SK-N-SH treated with all-trans-retinoic acid at 6 μM for 48 hours (cell line): ENCODE data around the gene TDRD7.

Experiments used
- ATAC-seq: fragments of 200-7000 bp; cut with Tn5 transposase; 3 replicates; pipeline ENCODE4 v1.9.1; 2020; ENCODE audit warnings: mild to moderate bottlenecking, moderate library complexity
- ARNTL ChIP-seq: fragments of 450-650 bp; formaldehyde crosslinking; IDR thresholded peaks from 2 replicates; pipeline ENCODE4 v1.5.0; 2020; ENCODE audit warnings: low read depth, mild to moderate bottlenecking, moderate library complexity, borderline replicate concordance
- BACH2 ChIP-seq: fragments of 250-450 bp; sonication (Bioruptor Pico); IDR thresholded peaks from 2 replicates; pipeline ENCODE4 v1.9.0; 2021; ENCODE audit warnings: mild to moderate bottlenecking, borderline replicate concordance
- CSDC2 ChIP-seq: fragments of 250-450 bp; sonication (Bioruptor Pico); IDR thresholded peaks from 2 replicates; pipeline ENCODE4 v1.5.0; 2020; ENCODE audit warnings: mild to moderate bottlenecking, moderate library complexity
- ESRRG ChIP-seq: fragments of 250-450 bp; sonication (Bioruptor Pico); IDR thresholded peaks from 2 replicates; pipeline ENCODE4 v1.6.1; 2021; ENCODE audit warnings: mild to moderate bottlenecking
- GLIS3 ChIP-seq: fragments of 250-450 bp; sonication (Bioruptor Pico); IDR thresholded peaks from 2 replicates; pipeline ENCODE4 v1.5.0; 2020; ENCODE audit warnings: mild to moderate bottlenecking, moderate library complexity
- ISL1 ChIP-seq: fragments of 250-450 bp; sonication (Bioruptor Pico); IDR thresholded peaks from 2 replicates; pipeline ENCODE4 v2.1.2; 2022; ENCODE audit warnings: mild to moderate bottlenecking, moderate library complexity
- OSR1 ChIP-seq: fragments of 250-450 bp; sonication (Bioruptor Pico); IDR thresholded peaks from 2 replicates; pipeline ENCODE4 v1.8.0; 2022; ENCODE audit warnings: moderate library complexity, mild to moderate bottlenecking, inconsistent platforms
- PPARA ChIP-seq: fragments of 250-450 bp; sonication (Bioruptor Pico); IDR thresholded peaks from 2 replicates; pipeline ENCODE4 v1.5.0; 2020; ENCODE audit warnings: mild to moderate bottlenecking, borderline replicate concordance
- RARB ChIP-seq: fragments of 250-450 bp; sonication (Bioruptor Pico); IDR thresholded peaks from 2 replicates; pipeline ENCODE4 v1.8.0; 2021; ENCODE audit warnings: mild to moderate bottlenecking, moderate library complexity
- SNAI2 ChIP-seq: fragments of 250-450 bp; sonication (Bioruptor Pico); IDR thresholded peaks from 2 replicates; pipeline ENCODE4 v1.5.0; 2020; ENCODE audit warnings: mild to moderate bottlenecking, moderate library complexity
- TCF4 ChIP-seq: fragments of 250-450 bp; sonication (Bioruptor Pico); IDR thresholded peaks from 2 replicates; pipeline ENCODE4 v1.8.0; 2021; ENCODE audit warnings: mild to moderate bottlenecking, moderate library complexity, borderline replicate concordance
- TOX ChIP-seq: fragments of 250-450 bp; sonication (Bioruptor Pico); IDR thresholded peaks from 2 replicates; pipeline ENCODE4 v1.8.0; 2021; ENCODE audit warnings: mild to moderate bottlenecking, moderate library complexity, borderline replicate concordance
- ZC3H10 ChIP-seq: fragments of 250-450 bp; sonication (Bioruptor Pico); IDR thresholded peaks from 2 replicates; pipeline ENCODE4 v1.5.1; 2021; ENCODE audit warnings: mild to moderate bottlenecking, moderate library complexity
- ZFP3 ChIP-seq: fragments of 250-450 bp; sonication (Bioruptor Pico); IDR thresholded peaks from 2 replicates; pipeline ENCODE4 v1.5.0; 2020; ENCODE audit warnings: mild to moderate bottlenecking, moderate library complexity
- ZFP30 ChIP-seq: fragments of 450-650 bp; formaldehyde crosslinking; IDR thresholded peaks from 2 replicates; pipeline ENCODE4 v1.5.0; 2022; ENCODE audit warnings: mild to moderate bottlenecking, moderate library complexity
- ZNF565 ChIP-seq: fragments of 450-650 bp; formaldehyde crosslinking; conservative IDR thresholded peaks from 2 replicates; pipeline ENCODE4 v1.5.0; 2020; ENCODE audit warnings: low read depth, mild to moderate bottlenecking, moderate library complexity
- ZNF8 ChIP-seq: fragments of 450-650 bp; formaldehyde crosslinking; IDR thresholded peaks from 2 replicates; pipeline ENCODE4 v1.5.0; 2020; ENCODE audit warnings: mild to moderate bottlenecking, moderate library complexity
- TF ChIP-seq, protein P1 (sequence below): fragments of 250-450 bp; sonication (Bioruptor Pico); IDR thresholded peaks from 2 replicates; pipeline ENCODE4 v1.8.0; 2020; ENCODE audit warnings: mild to moderate bottlenecking, moderate library complexity, borderline replicate concordance
- TF ChIP-seq, protein P2 (sequence below): fragments of 250-450 bp; sonication (Bioruptor Pico); IDR thresholded peaks from 2 replicates; pipeline ENCODE4 v1.8.0; 2021; ENCODE audit warnings: low read depth, mild to moderate bottlenecking, moderate library complexity, borderline replicate concordance
- TF ChIP-seq, protein P3 (sequence below): fragments of 250-450 bp; sonication (Bioruptor Pico); IDR thresholded peaks from 2 replicates; pipeline ENCODE4 v1.5.1; 2021; ENCODE audit warnings: mild to moderate bottlenecking, moderate library complexity
- TF ChIP-seq, protein P4 (sequence below): fragments of 250-450 bp; sonication (Bioruptor Pico); IDR thresholded peaks from 2 replicates; pipeline ENCODE4 v1.5.1; 2020; ENCODE audit warnings: low read depth, mild to moderate bottlenecking, moderate library complexity

TDRD7 gene

DNA sequence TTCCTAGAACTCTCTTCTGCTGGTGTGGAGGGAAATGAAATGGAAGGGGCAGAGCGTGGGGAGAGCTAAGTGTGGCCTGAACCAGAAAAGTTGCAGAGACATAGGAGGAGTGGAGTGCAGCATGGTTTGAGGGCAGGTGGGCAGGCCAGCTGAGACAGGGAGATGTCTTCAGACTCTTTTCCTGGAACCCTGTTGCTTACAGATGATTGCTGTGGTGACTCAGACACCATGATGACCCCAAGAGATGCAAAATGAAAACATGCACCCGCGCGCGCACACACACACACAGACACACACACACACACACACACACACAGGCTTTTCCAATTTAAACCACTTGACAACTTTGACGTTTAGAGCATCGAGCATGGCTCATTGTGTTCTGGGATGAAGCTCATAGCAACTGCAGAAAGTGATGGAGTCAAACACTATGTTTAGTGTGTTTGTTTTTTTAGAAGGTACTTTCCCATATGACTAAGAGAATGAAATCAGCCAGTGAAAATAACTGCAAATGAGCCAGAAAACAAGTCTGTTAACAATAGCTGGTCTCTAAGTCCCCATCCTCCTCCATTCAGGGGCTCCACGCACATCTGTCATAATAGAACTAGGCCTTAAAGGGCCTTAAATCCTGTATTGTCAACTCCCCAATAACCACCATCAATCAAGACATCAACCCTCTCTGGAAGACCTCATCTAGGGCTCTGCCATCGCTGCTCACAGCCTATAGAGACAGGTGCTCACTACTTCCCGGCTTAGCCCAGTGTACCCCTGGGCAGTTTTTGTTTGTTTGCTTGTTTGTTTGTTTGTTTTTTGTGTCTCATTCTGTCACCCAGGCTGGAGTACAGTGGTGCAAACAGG lies 99.1 kb downstream of the TDRD7 start:
- ATAC-seq, result no peak; the same call in 2 of the 3 replicates
- TF ChIP-seq ZFP3, result no peak
- TF ChIP-seq BACH2, result no peak
- TF ChIP-seq TOX (CRISPR knock-in tag), result no peak
- no peak for TF ChIP-seq GLIS3
- TF ChIP-seq OSR1 (CRISPR knock-in tag), result no peak
- TF ChIP-seq TCF4 (CRISPR knock-in tag), result no peak
- no peak for TF ChIP-seq RARB (CRISPR knock-in tag)
- no peak for TF ChIP-seq CSDC2 (CRISPR knock-in tag)
- TF ChIP-seq ZNF565, result no peak
- no peak for TF ChIP-seq ARNTL (CRISPR knock-in tag)
- no peak for TF ChIP-seq SNAI2 (CRISPR knock-in tag)
- TF ChIP-seq, protein P1, sequence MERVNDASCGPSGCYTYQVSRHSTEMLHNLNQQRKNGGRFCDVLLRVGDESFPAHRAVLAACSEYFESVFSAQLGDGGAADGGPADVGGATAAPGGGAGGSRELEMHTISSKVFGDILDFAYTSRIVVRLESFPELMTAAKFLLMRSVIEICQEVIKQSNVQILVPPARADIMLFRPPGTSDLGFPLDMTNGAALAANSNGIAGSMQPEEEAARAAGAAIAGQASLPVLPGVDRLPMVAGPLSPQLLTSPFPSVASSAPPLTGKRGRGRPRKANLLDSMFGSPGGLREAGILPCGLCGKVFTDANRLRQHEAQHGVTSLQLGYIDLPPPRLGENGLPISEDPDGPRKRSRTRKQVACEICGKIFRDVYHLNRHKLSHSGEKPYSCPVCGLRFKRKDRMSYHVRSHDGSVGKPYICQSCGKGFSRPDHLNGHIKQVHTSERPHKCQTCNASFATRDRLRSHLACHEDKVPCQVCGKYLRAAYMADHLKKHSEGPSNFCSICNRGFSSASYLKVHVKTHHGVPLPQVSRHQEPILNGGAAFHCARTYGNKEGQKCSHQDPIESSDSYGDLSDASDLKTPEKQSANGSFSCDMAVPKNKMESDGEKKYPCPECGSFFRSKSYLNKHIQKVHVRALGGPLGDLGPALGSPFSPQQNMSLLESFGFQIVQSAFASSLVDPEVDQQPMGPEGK (CRISPR knock-in tag), result no peak
- TF ChIP-seq PPARA (CRISPR knock-in tag), result no peak
- TF ChIP-seq, protein P2, sequence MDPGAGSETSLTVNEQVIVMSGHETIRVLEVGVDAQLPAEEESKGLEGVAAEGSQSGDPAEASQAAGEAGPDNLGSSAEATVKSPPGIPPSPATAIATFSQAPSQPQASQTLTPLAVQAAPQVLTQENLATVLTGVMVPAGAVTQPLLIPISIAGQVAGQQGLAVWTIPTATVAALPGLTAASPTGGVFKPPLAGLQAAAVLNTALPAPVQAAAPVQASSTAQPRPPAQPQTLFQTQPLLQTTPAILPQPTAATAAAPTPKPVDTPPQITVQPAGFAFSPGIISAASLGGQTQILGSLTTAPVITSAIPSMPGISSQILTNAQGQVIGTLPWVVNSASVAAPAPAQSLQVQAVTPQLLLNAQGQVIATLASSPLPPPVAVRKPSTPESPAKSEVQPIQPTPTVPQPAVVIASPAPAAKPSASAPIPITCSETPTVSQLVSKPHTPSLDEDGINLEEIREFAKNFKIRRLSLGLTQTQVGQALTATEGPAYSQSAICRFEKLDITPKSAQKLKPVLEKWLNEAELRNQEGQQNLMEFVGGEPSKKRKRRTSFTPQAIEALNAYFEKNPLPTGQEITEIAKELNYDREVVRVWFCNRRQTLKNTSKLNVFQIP (CRISPR knock-in tag), result no peak
- no peak for TF ChIP-seq ZNF8 (CRISPR knock-in tag)
- TF ChIP-seq, protein P3, sequence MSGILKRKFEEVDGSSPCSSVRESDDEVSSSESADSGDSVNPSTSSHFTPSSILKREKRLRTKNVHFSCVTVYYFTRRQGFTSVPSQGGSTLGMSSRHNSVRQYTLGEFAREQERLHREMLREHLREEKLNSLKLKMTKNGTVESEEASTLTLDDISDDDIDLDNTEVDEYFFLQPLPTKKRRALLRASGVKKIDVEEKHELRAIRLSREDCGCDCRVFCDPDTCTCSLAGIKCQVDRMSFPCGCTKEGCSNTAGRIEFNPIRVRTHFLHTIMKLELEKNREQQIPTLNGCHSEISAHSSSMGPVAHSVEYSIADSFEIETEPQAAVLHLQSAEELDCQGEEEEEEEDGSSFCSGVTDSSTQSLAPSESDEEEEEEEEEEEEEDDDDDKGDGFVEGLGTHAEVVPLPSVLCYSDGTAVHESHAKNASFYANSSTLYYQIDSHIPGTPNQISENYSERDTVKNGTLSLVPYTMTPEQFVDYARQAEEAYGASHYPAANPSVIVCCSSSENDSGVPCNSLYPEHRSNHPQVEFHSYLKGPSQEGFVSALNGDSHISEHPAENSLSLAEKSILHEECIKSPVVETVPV (CRISPR knock-in tag), result no peak
- no peak for TF ChIP-seq ISL1 (CRISPR knock-in tag)
- no peak for TF ChIP-seq ESRRG (CRISPR knock-in tag)

DNA sequence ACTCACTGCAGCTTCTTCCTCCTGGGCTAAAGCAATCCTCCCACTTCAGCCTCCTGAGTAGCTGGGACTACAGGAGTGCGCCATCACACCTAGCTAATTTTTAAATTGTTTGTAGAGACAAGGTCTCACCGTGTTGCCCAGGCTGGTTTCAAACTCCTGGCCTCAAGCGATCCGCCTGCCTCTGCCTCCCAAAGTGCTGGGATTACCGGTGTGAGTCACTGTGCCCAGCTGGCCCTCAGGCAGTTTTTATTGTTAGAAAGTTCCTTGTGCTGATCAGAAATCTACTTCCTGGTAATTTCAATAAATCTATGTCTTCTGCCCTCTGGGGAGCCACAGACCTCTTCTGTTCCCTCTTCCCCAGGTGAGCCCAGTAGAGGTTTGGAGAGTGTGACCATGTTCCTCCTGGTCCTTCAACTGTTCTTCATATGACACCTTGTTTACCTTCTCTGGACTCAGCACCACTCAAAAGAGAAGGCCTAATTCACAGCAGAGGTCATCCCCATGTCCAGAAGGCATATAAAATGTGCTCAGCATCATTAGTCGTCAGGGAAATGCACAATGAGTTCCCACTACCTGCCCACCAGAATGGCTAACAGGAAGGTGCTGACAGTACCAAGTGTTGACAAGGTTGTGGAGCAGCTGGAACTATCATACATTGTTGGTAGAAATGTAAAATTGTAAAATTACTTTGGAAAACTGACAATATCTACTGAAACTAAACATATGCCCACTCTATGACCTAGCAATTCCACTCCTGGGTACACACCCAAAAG lies 99.9 kb downstream of the TDRD7 start:
- no peak for ATAC-seq
- TF ChIP-seq ISL1 (CRISPR knock-in tag), result no peak
- no peak for TF ChIP-seq ZNF565
- TF ChIP-seq BACH2, result no peak
- TF ChIP-seq, protein P3 (CRISPR knock-in tag), result no peak
- no peak for TF ChIP-seq ESRRG (CRISPR knock-in tag)
- TF ChIP-seq ZFP3, result no peak
- TF ChIP-seq, protein P2 (CRISPR knock-in tag), result no peak
- TF ChIP-seq, protein P4, sequence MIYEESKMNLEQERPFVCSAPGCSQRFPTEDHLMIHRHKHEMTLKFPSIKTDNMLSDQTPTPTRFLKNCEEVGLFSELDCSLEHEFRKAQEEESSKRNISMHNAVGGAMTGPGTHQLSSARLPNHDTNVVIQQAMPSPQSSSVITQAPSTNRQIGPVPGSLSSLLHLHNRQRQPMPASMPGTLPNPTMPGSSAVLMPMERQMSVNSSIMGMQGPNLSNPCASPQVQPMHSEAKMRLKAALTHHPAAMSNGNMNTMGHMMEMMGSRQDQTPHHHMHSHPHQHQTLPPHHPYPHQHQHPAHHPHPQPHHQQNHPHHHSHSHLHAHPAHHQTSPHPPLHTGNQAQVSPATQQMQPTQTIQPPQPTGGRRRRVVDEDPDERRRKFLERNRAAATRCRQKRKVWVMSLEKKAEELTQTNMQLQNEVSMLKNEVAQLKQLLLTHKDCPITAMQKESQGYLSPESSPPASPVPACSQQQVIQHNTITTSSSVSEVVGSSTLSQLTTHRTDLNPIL (CRISPR knock-in tag), result no peak
- TF ChIP-seq ZNF8 (CRISPR knock-in tag), result no peak
- no peak for TF ChIP-seq TCF4 (CRISPR knock-in tag)
- TF ChIP-seq, protein P1 (CRISPR knock-in tag), result no peak
- no peak for TF ChIP-seq ZC3H10 (CRISPR knock-in tag)
- no peak for TF ChIP-seq SNAI2 (CRISPR knock-in tag)
- no peak for TF ChIP-seq PPARA (CRISPR knock-in tag)
- no peak for TF ChIP-seq ZFP30 (CRISPR knock-in tag)
- no peak for TF ChIP-seq GLIS3
- TF ChIP-seq OSR1 (CRISPR knock-in tag), result no peak
- no peak for TF ChIP-seq RARB (CRISPR knock-in tag)
- no peak for TF ChIP-seq CSDC2 (CRISPR knock-in tag)
- TF ChIP-seq, all 23 proteins: peak for 0
